Gastroesophageal sphincter (tissue), 4 donors: ENCODE measurements around the gene DHCR24. TPM values are rescaled to one million over a fixed set of nuclear protein-coding genes. Genes with fewer than 3 reads are reported as not detected.

Experiments
- ATAC-seq: fragments of 150-250 bp; one replicate; pipeline ENCODE4 v1.9.1; 2016; ENCODE audit warnings: mild to moderate bottlenecking, moderate library complexity
- H3K27ac ChIP-seq, 4 donors: fragments of 200-600 bp; sonication (generic) in 3 of 4; 1 replicate in 3 of 4; 2 replicates in 1 of 4; pipeline ENCODE4 v1.5.1; 2016 to 2019
- H3K27me3 ChIP-seq: fragments of 200-600 bp; sonication (generic); one replicate; pipeline ENCODE4 v1.5.1; 2019
- H3K36me3 ChIP-seq, 2 donors: fragments of 200-600 bp; sonication (generic); one replicate each; pipeline ENCODE4 v1.5.1; 2019; ENCODE audit warnings: control low read depth in 1 of 2
- H3K4me1 ChIP-seq, 3 donors: fragments of 200-600 bp; sonication (generic); 1 replicate in 2 of 3; 2 replicates in 1 of 3; pipeline ENCODE4 v1.5.1; 2016 to 2019; ENCODE audit warnings: control low read depth in 2 of 3
- H3K4me3 ChIP-seq, 2 donors: fragments of 200-600 bp; sonication (generic); one replicate each; pipeline ENCODE4 v1.5.1; 2019; ENCODE audit warnings: mild to moderate bottlenecking in 1 of 2, moderate library complexity in 1 of 2
- H3K9me3 ChIP-seq, 3 donors: fragments of 200-600 bp; sonication (generic); one replicate each; pipeline ENCODE4 v1.5.1; 2017 to 2019; ENCODE audit warnings: control low read depth in 2 of 3
- EP300 ChIP-seq: sonication (generic); formaldehyde crosslinking; IDR thresholded peaks from one replicate; pipeline ENCODE4 v1.6.1; 2017; ENCODE audit warnings: antibody characterized with exemption, mild to moderate bottlenecking
- POLR2A ChIP-seq, 2 donors: fragments of 450-650 bp; IDR thresholded peaks; one replicate each; pipeline ENCODE4 v1.6.1; 2017; ENCODE audit warnings: antibody characterized with exemption in 2 of 2, mild to moderate bottlenecking in 2 of 2, moderate library complexity in 1 of 2
- POLR2AphosphoS5 ChIP-seq: sonication (generic); formaldehyde crosslinking; IDR thresholded peaks from one replicate; pipeline ENCODE4 v1.6.1; 2017; ENCODE audit warnings: antibody characterized with exemption
- WGBS, 2 donors: methylation state at CpG; one replicate each; pipeline ENCODE4 v1.1.5; 2018; ENCODE audit warnings: low coverage in 1 of 2; 5-methylcytosine and 5-hydroxymethylcytosine counted together
- total RNA-seq, 4 donors: library from RNA; depleted of rRNA; stranded (reverse); fragments of >200 nt; gene quantifications; one replicate each; pipeline ENCODE4 v1.1.0, GENCODE V29; 2016
- TF ChIP-seq, protein P1 (sequence below), 4 experiments: fragments of 200-600 bp in 2 of 4; fragments of 450-650 bp in 2 of 4; sonication (generic) in 1 of 4; IDR thresholded peaks; one replicate each; pipeline ENCODE4 v1.5.1; 2017 to 2019; ENCODE audit warnings: antibody characterized with exemption in 4 of 4, mild to moderate bottlenecking in 2 of 4, moderate library complexity in 2 of 4

The DHCR24 gene
- total RNA-seq, 4 donors from 2014 or later: 7.9 to 31.9 (median 15.9) TPM

DNA sequence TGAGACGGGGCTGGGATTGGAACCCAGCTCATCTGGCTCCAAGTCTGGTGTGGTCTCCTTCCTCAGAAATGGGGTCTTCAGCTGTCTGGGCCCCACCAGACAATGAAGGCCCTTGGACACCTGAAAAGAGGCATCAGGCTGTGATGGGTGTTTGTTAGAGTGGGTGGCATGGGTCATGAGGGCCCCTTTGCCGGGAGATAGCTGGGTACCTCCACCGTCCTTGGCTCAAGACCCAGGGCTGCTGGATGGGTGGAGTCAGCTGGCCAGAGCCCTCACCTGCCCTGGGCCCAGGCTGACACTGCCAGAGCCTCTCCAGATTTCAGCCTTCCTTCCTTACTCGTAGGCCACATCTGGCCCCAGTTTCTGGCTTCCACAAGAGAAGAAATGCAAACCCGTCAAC lies 72.4 kb downstream of the DHCR24 start:
- ATAC-seq: no peak
- no peaks in the 10 kb centered on the region for H3K9me3 ChIP-seq
- H3K36me3 ChIP-seq: no peaks in the 10 kb centered on the region
- no peak overlapping the region for H3K27ac ChIP-seq
- TF ChIP-seq POLR2A (IDR thresholded peaks at IDR 0.05): no peak
- TF ChIP-seq POLR2AphosphoS5: no peak
- TF ChIP-seq, protein P1, sequence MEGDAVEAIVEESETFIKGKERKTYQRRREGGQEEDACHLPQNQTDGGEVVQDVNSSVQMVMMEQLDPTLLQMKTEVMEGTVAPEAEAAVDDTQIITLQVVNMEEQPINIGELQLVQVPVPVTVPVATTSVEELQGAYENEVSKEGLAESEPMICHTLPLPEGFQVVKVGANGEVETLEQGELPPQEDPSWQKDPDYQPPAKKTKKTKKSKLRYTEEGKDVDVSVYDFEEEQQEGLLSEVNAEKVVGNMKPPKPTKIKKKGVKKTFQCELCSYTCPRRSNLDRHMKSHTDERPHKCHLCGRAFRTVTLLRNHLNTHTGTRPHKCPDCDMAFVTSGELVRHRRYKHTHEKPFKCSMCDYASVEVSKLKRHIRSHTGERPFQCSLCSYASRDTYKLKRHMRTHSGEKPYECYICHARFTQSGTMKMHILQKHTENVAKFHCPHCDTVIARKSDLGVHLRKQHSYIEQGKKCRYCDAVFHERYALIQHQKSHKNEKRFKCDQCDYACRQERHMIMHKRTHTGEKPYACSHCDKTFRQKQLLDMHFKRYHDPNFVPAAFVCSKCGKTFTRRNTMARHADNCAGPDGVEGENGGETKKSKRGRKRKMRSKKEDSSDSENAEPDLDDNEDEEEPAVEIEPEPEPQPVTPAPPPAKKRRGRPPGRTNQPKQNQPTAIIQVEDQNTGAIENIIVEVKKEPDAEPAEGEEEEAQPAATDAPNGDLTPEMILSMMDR (IDR thresholded peaks at IDR 0.05): no peak
- no peak for TF ChIP-seq EP300
- H3K4me3 ChIP-seq: no peak overlapping the region
- WGBS, 2 donors: 20% methylated on average over 1 of the region's 5 CpGs; no CpG with 5 or more reads in 1 of the 2 donors
- no peaks in the 10 kb centered on the region for H3K27me3 ChIP-seq
- H3K4me1 ChIP-seq: no peaks in the 10 kb centered on the region

DNA sequence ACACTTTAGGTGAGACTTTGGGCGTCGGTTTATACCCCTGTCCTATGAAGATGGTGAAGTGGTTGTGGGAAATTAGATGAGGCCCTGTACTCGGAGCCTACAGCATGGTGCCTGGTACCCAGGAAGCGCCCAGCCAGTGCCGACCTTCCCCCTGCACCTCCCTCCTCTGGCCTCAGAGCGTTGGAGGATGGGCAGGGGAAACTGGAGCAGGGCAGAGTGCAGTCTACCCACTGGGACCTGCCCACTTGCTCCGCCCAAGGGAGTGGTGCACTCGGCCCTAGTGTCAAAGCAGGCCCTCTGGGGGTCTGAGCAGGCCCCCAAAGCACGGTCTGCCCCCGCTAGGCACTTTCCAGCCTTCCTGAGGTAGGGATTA lies 72.9 kb downstream of the DHCR24 start:
- no peaks in the 10 kb centered on the region for H3K36me3 ChIP-seq
- H3K4me3 ChIP-seq: no peak overlapping the region
- TF ChIP-seq POLR2AphosphoS5 (no peak), EP300 (no peak), POLR2A (IDR thresholded peaks at IDR 0.05) (no peak)
- TF ChIP-seq, protein P1 (IDR thresholded peaks at IDR 0.05): no peak
- H3K27me3 ChIP-seq: no peaks in the 10 kb centered on the region
- no peak for ATAC-seq
- H3K27ac ChIP-seq: no peak overlapping the region
- WGBS, 2 donors: 83% methylated on average over 4 of the region's 10 CpGs; no CpG with 5 or more reads in 1 of the 2 donors
- no peaks in the 10 kb centered on the region for H3K4me1 ChIP-seq
- H3K9me3 ChIP-seq: no peaks in the 10 kb centered on the region

DNA sequence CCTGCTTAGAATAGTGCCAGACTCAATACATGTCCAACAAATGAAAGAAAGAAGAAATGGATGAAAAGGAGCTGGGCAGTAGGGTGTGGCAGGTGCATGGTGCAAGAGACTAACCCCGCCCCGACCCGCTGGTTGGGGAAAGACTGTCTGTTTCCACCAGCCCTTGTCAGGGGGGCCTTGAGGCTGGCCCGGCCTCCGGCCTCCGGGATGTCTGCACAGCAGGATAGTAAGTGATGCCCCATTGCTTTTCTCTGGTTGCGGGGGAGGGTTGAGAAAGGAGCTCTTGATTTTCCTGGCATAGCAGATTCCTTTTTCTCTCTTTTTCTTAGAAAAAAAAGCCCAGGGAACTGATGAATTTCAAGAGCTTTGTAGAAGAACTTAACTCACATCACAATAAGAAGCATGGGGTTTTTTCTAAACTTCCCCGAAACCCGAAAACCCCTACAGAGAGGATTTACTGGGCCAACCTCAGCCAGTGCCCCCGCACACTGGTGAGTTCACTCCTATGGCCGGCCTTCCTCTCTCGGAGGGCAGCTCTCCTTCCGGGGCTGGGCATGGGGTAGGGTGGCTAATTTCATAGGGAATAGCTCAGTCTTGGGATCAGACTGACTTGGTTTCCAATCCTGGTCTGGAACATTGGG lies 73.4 kb downstream of the DHCR24 start:
- Histone ChIP-seq H3K36me3 (no peaks in the 10 kb centered on the region), H3K4me3 (no peak overlapping the region), H3K4me1 (no peaks in the 10 kb centered on the region), H3K27ac (no peak overlapping the region), H3K9me3 (no peaks in the 10 kb centered on the region), H3K27me3 (no peaks in the 10 kb centered on the region)
- TF ChIP-seq EP300 (no peak), POLR2AphosphoS5 (no peak), POLR2A (IDR thresholded peaks at IDR 0.05) (no peak)
- TF ChIP-seq, protein P1 (IDR thresholded peaks at IDR 0.05): no peak
- ATAC-seq: no peak
- WGBS, 2 donors: 74 to 82% methylated on average over 4 to 10 of the region's 13 CpGs

GRCh38 chr1:54812801-54813484 lies 74.1 kb downstream of the DHCR24 start:
- no peaks in the 10 kb centered on the region for H3K27me3 ChIP-seq
- H3K9me3 ChIP-seq: no peaks in the 10 kb centered on the region
- no peaks in the 10 kb centered on the region for H3K36me3 ChIP-seq
- no peak overlapping the region for H3K27ac ChIP-seq
- ATAC-seq: no peak
- WGBS, 2 donors: 64 to 67% methylated on average over 6 to 9 of the region's 13 CpGs
- H3K4me3 ChIP-seq: no peak overlapping the region
- no peaks in the 10 kb centered on the region for H3K4me1 ChIP-seq
- no peak for TF ChIP-seq POLR2A (IDR thresholded peaks at IDR 0.05)
- no peak for TF ChIP-seq POLR2AphosphoS5
- TF ChIP-seq EP300: no peak
- TF ChIP-seq, protein P1 (IDR thresholded peaks at IDR 0.05): no peak
